GM10266 (cell line): ENCODE measurements around the gene EIF3D.

Experiments
- DNase-seq: peaks from one replicate; pipeline ENCODE4 v3.0.0; 2012; ENCODE audit errors: extremely low spot score
- CTCF ChIP-seq: IDR thresholded peaks from 2 replicates; pipeline ENCODE4 v1.5.1; 2012; ENCODE audit warnings: mild to moderate bottlenecking, low read depth; ENCODE audit not compliant: control insufficient read depth, insufficient read depth; ENCODE audit errors: missing control alignments

EIF3D gene

GRCh38 chr22:36550701-36551495 lies 21.9 kb upstream of the EIF3D start:
- no peak for DNase-seq

GRCh38 chr22:36549033-36549432 lies 20.1 kb upstream of the EIF3D start:
- no peak for DNase-seq
- TF ChIP-seq CTCF: no peak

More at GRCh38 chr22:36550701-36551495, 21.9 kb upstream of the EIF3D start:
- no peak for TF ChIP-seq CTCF

GRCh38 chr22:36548606-36549005 lies 19.6 kb upstream of the EIF3D start:
- no peak for DNase-seq
- TF ChIP-seq CTCF: no peak

GRCh38 chr22:36546932-36547331 lies 18.0 kb upstream of the EIF3D start:
- DNase-seq: no peak
- TF ChIP-seq CTCF: no peak

- DNase-seq: peak; percentile 61
- TF ChIP-seq CTCF: peak; percentile 62
These were observed 17.3 kb upstream of the EIF3D start for GRCh38 chr22:36546092-36546804.

- no peak for TF ChIP-seq CTCF
- DNase-seq: no peak
These were observed 15.2 kb upstream of the EIF3D start for GRCh38 chr22:36544107-36544620.
